AG09309 (cell line): Measurements from ENCODE around the gene PPP1R9A.

Experiments
- DNase-seq: peaks from one replicate; pipeline ENCODE4 v3.0.0-alpha.2; 2010; ENCODE audit warnings: low read depth
- H3K4me3 ChIP-seq: 2 replicates; pipeline ENCODE4 v1.5.1; 2011; ENCODE audit warnings: mild to moderate bottlenecking, low read depth, low read length, moderate library complexity; ENCODE audit not compliant: control insufficient read depth
- CTCF ChIP-seq: IDR thresholded peaks from 2 replicates; pipeline ENCODE4 v1.5.1; 2011; ENCODE audit warnings: mild to moderate bottlenecking, low read depth, low read length, inconsistent platforms; ENCODE audit not compliant: insufficient read depth, control insufficient read depth; ENCODE audit errors: missing control alignments

The PPP1R9A gene

GRCh38 chr7:94907026-94907810 is at the start of gene PPP1R9A:
PPP1R9A (plus strand) TSS chr7:94907594; CDS start chr7:94910114, 2,520 bp downstream.
- TF ChIP-seq CTCF: no peak
- H3K4me3 ChIP-seq: peak within 1 kb of the TSS; percentile 21
- DNase-seq: no peak

- TF ChIP-seq CTCF: no peak
- no peak for DNase-seq
- no peak overlapping the region for H3K4me3 ChIP-seq
These were observed 36.3 kb upstream of the PPP1R9A start for GRCh38 chr7:94871132-94871531.

GRCh38 chr7:94873239-94873638 is 34.2 kb upstream of the PPP1R9A start:
- no peak overlapping the region for H3K4me3 ChIP-seq
- no peak for TF ChIP-seq CTCF
- DNase-seq: no peak

GRCh38 chr7:94874036-94874785 is 33.2 kb upstream of the PPP1R9A start:
- DNase-seq: no peak
- TF ChIP-seq CTCF: no peak
- H3K4me3 ChIP-seq: no peak overlapping the region

GRCh38 chr7:94875201-94875600 is 32.2 kb upstream of the PPP1R9A start:
- DNase-seq: no peak
- no peak overlapping the region for H3K4me3 ChIP-seq
- no peak for TF ChIP-seq CTCF

GRCh38 chr7:94877731-94878670 is 29.4 kb upstream of the PPP1R9A start:
- DNase-seq: no peak
- H3K4me3 ChIP-seq: no peak overlapping the region
- TF ChIP-seq CTCF: no peak
